ENCODE measurements around the gene SYNM.

- no peak for TF ChIP-seq CTCF (conservative IDR thresholded peaks at IDR 0.05; ENCODE audit: low read depth, low read length)
- no peak for TF ChIP-seq EZH2 (IDR thresholded peaks at IDR 0.05; ENCODE audit: borderline replicate concordance, low read depth, low read length, poor library complexity, severe bottlenecking)
Measured at GRCh38 chr15:99158626-99159412, 53.9 kb downstream of the SYNM start.

Measured in A673 (cell line).